Measurements from ENCODE around the gene IL5RA.

IL5RA gene

GRCh38 chr3:3082234-3082924 lies 27.8 kb downstream of the IL5RA start:
- peaks cover 24% of the 10 kb centered on the region for H3K4me1 ChIP-seq (ENCODE audit: control insufficient read depth, insufficient read depth, low read length)
- no peak overlapping the region for H3K27ac ChIP-seq (ENCODE audit: low read depth, low read length)
- H3K4me3 ChIP-seq (ENCODE audit: low read depth, low read length), result no peak overlapping the region
- H3K36me3 ChIP-seq (ENCODE audit: control insufficient read depth, insufficient read depth, low read length), result no peaks in the 10 kb centered on the region
- no peaks in the 10 kb centered on the region for H3K9me3 ChIP-seq (ENCODE audit: control insufficient read depth, insufficient read depth, low read length)
- H3K9ac ChIP-seq (ENCODE audit: low read depth, low read length), result no peak overlapping the region
- no peaks in the 10 kb centered on the region for H3K27me3 ChIP-seq (ENCODE audit: control insufficient read depth, insufficient read depth, low read length)

DNA sequence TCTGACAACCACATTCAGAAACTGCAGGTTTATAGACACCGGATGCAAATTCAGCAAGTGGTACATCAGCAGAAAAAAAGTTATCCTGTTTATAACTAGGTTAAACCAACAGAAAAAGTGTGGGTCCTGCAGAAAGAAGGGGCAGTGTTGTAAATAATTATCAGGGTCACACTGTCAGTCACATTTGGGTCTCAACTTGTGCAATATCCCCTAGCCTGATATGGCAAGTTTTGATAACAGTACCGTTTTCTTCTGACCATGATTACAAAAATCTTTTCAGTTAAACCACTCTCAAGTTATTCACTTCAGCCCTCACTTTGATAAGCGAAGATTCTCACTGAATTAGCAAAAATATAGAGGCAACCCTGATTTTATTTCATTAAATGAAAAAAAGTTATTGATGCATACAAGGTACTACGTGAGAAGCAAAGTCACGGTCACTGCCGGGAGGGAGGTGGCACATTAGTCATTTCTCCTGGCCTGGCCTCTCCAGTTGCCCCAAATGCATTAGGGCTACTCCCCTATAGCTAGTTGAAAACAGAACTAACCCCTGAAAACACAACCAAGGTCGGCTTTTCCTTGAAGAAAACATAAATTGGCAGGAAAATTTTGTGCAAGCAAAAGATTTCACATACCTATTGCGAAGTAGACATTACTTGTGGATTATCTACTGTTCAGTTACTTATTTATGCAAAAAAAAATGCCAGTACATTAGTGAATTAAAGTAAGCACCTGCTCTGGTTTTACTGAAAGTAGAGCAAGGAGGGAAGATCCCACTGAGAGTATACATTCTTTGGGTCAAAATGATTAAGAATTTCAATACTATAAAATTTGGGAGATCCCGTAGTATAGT lies 28.6 kb downstream of the IL5RA start:
- Histone ChIP-seq H3K27me3 (ENCODE audit: control insufficient read depth, insufficient read depth, low read length) (no peaks in the 10 kb centered on the region), H3K36me3 (ENCODE audit: control insufficient read depth, insufficient read depth, low read length) (no peaks in the 10 kb centered on the region), H3K27ac (ENCODE audit: low read depth, low read length) (no peak overlapping the region), H3K4me1 (ENCODE audit: control insufficient read depth, insufficient read depth, low read length) (peaks cover 24% of the 10 kb centered on the region), H3K9me3 (ENCODE audit: control insufficient read depth, insufficient read depth, low read length) (no peaks in the 10 kb centered on the region), H3K9ac (ENCODE audit: low read depth, low read length) (no peak overlapping the region), H3K4me3 (ENCODE audit: low read depth, low read length) (no peak overlapping the region)

DNA sequence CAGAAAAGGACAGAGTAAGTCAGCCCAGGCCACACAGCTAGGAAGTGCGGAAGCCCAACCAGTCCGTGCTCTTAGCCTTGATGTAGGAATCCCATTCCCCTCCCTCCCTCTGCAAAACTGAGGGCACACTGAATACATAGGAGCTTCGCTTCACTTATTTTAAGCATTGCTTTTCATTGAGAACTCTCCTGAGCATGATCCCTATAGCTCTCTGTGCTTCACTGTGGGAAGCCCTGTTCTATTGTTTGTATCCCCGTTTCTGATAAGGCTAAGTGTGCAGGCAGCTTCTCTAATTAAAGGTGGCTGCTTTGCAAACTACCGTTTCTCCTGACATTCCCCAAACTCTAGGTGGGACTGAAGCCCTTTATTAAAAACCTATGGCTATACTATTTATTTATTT lies 29.9 kb downstream of the IL5RA start:
- Histone ChIP-seq H3K36me3 (ENCODE audit: control insufficient read depth, insufficient read depth, low read length) (no peaks in the 10 kb centered on the region), H3K9me3 (ENCODE audit: control insufficient read depth, insufficient read depth, low read length) (no peaks in the 10 kb centered on the region), H3K27me3 (ENCODE audit: control insufficient read depth, insufficient read depth, low read length) (no peaks in the 10 kb centered on the region), H3K4me3 (ENCODE audit: low read depth, low read length) (no peak overlapping the region), H3K4me1 (ENCODE audit: control insufficient read depth, insufficient read depth, low read length) (peaks cover 24% of the 10 kb centered on the region), H3K27ac (ENCODE audit: low read depth, low read length) (no peak overlapping the region), H3K9ac (ENCODE audit: low read depth, low read length) (no peak overlapping the region)

DNA sequence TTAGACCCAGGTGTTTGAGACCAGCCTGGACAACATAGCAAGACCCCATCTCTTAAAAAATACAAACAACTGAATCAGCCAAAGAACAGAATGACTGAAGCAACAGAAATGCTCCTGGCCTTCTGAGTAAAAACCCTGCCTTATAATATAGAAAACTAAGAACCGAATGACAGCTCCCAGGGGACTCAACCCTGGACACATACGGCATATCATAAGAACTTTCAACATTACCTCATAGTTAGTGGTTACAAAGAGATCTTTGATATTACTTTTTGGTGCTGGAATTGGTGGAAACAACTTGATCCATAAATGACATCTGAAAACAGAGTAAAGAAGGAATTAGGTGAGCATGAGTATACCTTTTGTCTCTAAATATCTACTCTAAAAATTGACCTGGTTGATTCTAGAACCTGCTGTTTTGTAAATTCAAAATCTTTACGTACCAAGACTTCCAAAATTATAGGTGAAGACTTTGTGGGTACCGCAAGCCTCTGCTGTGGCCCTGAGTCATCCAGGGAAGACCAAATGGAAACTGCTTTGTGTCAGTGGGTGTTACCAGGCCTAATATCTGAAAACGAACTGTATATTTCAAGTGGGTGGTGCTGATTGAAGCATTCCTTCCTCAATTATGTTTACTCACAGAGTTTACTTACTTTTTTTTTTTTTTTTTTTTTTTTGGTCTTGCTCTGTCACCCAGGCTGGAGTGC lies 35.5 kb downstream of the IL5RA start:
- Histone ChIP-seq H3K9me3 (ENCODE audit: control insufficient read depth, insufficient read depth, low read length) (no peaks in the 10 kb centered on the region), H3K27ac (ENCODE audit: low read depth, low read length) (no peak overlapping the region), H3K4me3 (ENCODE audit: low read depth, low read length) (no peak overlapping the region), H3K9ac (ENCODE audit: low read depth, low read length) (no peak overlapping the region), H3K36me3 (ENCODE audit: control insufficient read depth, insufficient read depth, low read length) (no peaks in the 10 kb centered on the region), H3K27me3 (ENCODE audit: control insufficient read depth, insufficient read depth, low read length) (no peaks in the 10 kb centered on the region), H3K4me1 (ENCODE audit: control insufficient read depth, insufficient read depth, low read length) (no peaks in the 10 kb centered on the region)

GRCh38 chr3:3071136-3071535 lies 39.0 kb downstream of the IL5RA start:
- no peak overlapping the region for H3K9ac ChIP-seq (ENCODE audit: low read depth, low read length)
- H3K9me3 ChIP-seq (ENCODE audit: control insufficient read depth, insufficient read depth, low read length), result no peaks in the 10 kb centered on the region
- H3K27me3 ChIP-seq (ENCODE audit: control insufficient read depth, insufficient read depth, low read length), result no peaks in the 10 kb centered on the region
- no peaks in the 10 kb centered on the region for H3K4me1 ChIP-seq (ENCODE audit: control insufficient read depth, insufficient read depth, low read length)
- no peak overlapping the region for H3K27ac ChIP-seq (ENCODE audit: low read depth, low read length)
- no peaks in the 10 kb centered on the region for H3K36me3 ChIP-seq (ENCODE audit: control insufficient read depth, insufficient read depth, low read length)
- H3K4me3 ChIP-seq (ENCODE audit: low read depth, low read length), result no peak overlapping the region

GRCh38 chr3:3069723-3070122 lies 40.5 kb downstream of the IL5RA start:
- no peaks in the 10 kb centered on the region for H3K4me1 ChIP-seq (ENCODE audit: control insufficient read depth, insufficient read depth, low read length)
- no peak overlapping the region for H3K9ac ChIP-seq (ENCODE audit: low read depth, low read length)
- no peaks in the 10 kb centered on the region for H3K27me3 ChIP-seq (ENCODE audit: control insufficient read depth, insufficient read depth, low read length)
- H3K4me3 ChIP-seq (ENCODE audit: low read depth, low read length), result no peak overlapping the region
- H3K9me3 ChIP-seq (ENCODE audit: control insufficient read depth, insufficient read depth, low read length), result no peaks in the 10 kb centered on the region
- H3K27ac ChIP-seq (ENCODE audit: low read depth, low read length), result no peak overlapping the region
- H3K36me3 ChIP-seq (ENCODE audit: control insufficient read depth, insufficient read depth, low read length), result no peaks in the 10 kb centered on the region

DNA sequence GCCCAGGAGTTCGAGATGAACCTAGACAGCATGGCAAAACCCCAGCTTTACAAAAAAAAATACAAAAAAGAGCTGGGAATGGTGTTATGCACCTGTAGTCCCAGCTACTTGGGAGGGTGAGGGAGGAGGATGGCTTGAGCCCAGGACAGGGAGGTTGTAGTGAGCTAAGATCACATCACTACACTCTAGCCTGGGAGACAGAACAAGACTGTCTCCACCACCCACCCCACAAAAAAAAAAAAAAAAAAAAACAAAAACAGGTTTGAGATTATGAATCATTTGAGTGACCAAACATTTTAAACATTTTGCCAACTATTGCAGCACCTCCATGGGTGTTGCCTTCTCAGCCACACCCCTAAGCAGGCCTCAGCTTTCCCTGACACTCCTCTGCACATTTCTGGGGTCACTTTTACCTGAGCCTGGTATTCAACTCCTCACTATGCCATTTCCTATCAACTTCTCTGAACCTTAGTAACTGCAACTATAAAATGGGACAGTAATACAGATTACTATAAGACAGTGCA lies 41.8 kb downstream of the IL5RA start:
- H3K27ac ChIP-seq (ENCODE audit: low read depth, low read length), result no peak overlapping the region
- no peaks in the 10 kb centered on the region for H3K4me1 ChIP-seq (ENCODE audit: control insufficient read depth, insufficient read depth, low read length)
- H3K4me3 ChIP-seq (ENCODE audit: low read depth, low read length), result no peak overlapping the region
- H3K9me3 ChIP-seq (ENCODE audit: control insufficient read depth, insufficient read depth, low read length), result no peaks in the 10 kb centered on the region
- no peaks in the 10 kb centered on the region for H3K27me3 ChIP-seq (ENCODE audit: control insufficient read depth, insufficient read depth, low read length)
- no peaks in the 10 kb centered on the region for H3K36me3 ChIP-seq (ENCODE audit: control insufficient read depth, insufficient read depth, low read length)
- H3K9ac ChIP-seq (ENCODE audit: low read depth, low read length), result no peak overlapping the region

DNA sequence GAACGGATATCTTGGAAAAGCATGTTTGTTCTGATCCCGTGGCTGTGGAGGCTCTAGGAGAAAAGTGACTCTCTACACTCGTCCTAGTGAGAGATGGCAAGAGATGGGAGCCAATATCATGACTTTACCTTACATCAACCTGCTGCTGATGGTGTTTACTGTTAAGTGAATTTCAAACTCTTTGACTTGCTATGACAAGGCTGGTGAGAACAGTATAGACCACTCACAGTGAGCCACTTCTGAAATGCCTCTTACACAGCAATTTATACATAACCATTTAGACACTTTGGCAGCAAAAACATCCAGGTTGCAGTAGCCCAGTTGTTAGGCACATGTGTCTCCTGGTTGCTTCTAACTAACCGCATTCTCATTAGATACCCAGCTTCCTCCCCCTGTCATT lies 43.3 kb downstream of the IL5RA start:
- Histone ChIP-seq H3K9ac (ENCODE audit: low read depth, low read length) (no peak overlapping the region), H3K4me1 (ENCODE audit: control insufficient read depth, insufficient read depth, low read length) (0 out of 2 replicates have a peak, but pooled peaks cover 6% of the 10 kb centered on the region), H3K27ac (ENCODE audit: low read depth, low read length) (no peak overlapping the region), H3K9me3 (ENCODE audit: control insufficient read depth, insufficient read depth, low read length) (no peaks in the 10 kb centered on the region), H3K36me3 (ENCODE audit: control insufficient read depth, insufficient read depth, low read length) (no peaks in the 10 kb centered on the region), H3K27me3 (ENCODE audit: control insufficient read depth, insufficient read depth, low read length) (no peaks in the 10 kb centered on the region), H3K4me3 (ENCODE audit: low read depth, low read length) (no peak overlapping the region)

GRCh38 chr3:3066378-3066777 lies 43.8 kb downstream of the IL5RA start:
- no peak overlapping the region for H3K27ac ChIP-seq (ENCODE audit: low read depth, low read length)
- H3K27me3 ChIP-seq (ENCODE audit: control insufficient read depth, insufficient read depth, low read length), result no peaks in the 10 kb centered on the region
- H3K9ac ChIP-seq (ENCODE audit: low read depth, low read length), result no peak overlapping the region
- H3K4me3 ChIP-seq (ENCODE audit: low read depth, low read length), result no peak overlapping the region
- H3K9me3 ChIP-seq (ENCODE audit: control insufficient read depth, insufficient read depth, low read length), result no peaks in the 10 kb centered on the region
- no peaks in the 10 kb centered on the region for H3K36me3 ChIP-seq (ENCODE audit: control insufficient read depth, insufficient read depth, low read length)
- peaks cover 7% of the 10 kb centered on the region for H3K4me1 ChIP-seq (ENCODE audit: control insufficient read depth, insufficient read depth, low read length)

GRCh38 chr3:3065876-3066275 lies 44.3 kb downstream of the IL5RA start:
- H3K9me3 ChIP-seq (ENCODE audit: control insufficient read depth, insufficient read depth, low read length), result no peaks in the 10 kb centered on the region
- H3K27me3 ChIP-seq (ENCODE audit: control insufficient read depth, insufficient read depth, low read length), result no peaks in the 10 kb centered on the region
- H3K27ac ChIP-seq (ENCODE audit: low read depth, low read length), result no peak overlapping the region
- H3K4me1 ChIP-seq (ENCODE audit: control insufficient read depth, insufficient read depth, low read length), result peaks cover 12% of the 10 kb centered on the region
- H3K36me3 ChIP-seq (ENCODE audit: control insufficient read depth, insufficient read depth, low read length), result no peaks in the 10 kb centered on the region
- H3K9ac ChIP-seq (ENCODE audit: low read depth, low read length), result no peak overlapping the region
- H3K4me3 ChIP-seq (ENCODE audit: low read depth, low read length), result no peak overlapping the region

DNA sequence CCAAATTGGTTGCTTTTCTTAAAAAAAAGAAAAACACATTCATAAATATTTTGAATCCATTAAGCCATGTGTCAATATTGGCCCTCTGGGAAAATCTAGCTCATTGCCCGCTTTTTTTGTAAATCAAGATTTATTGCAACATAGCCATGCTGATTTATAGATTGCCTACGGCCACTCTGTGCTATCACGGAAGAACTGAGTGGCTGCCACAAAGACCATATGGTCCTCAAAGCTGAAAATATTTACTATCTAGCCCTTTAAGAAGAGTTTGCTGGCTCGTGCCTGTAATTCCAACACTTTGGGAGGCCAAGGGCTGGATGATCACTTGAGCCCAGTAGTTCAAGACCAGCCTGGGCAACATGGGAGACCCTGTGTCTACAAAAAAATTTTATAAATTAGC lies 45.9 kb downstream of the IL5RA start:
- Histone ChIP-seq H3K9ac (ENCODE audit: low read depth, low read length) (no peak overlapping the region), H3K4me3 (ENCODE audit: low read depth, low read length) (no peak overlapping the region), H3K4me1 (ENCODE audit: control insufficient read depth, insufficient read depth, low read length) (peaks cover 25% of the 10 kb centered on the region), H3K9me3 (ENCODE audit: control insufficient read depth, insufficient read depth, low read length) (no peaks in the 10 kb centered on the region), H3K27ac (ENCODE audit: low read depth, low read length) (no peak overlapping the region), H3K36me3 (ENCODE audit: control insufficient read depth, insufficient read depth, low read length) (no peaks in the 10 kb centered on the region), H3K27me3 (ENCODE audit: control insufficient read depth, insufficient read depth, low read length) (no peaks in the 10 kb centered on the region)
